ENCODE data around the gene SEMA3E. TPM values are rescaled to one million over a fixed set of nuclear protein-coding genes. Genes with fewer than 3 reads are reported as not detected.

SEMA3E gene
- under 1 TPM in 1 of 2 donors, not detected in 1; under 0.01 TPM for total RNA-seq

GRCh38 chr7:83648464-83649241 is at the start of gene SEMA3E:
Gene SEMA3E (minus strand): TSS chr7:83649139.

Small RNA genes within 50 kb of the gene (small RNA-seq; reads per million reads assigned to genes)
- gene AC079987.1 = 0 reads per million in 2 donors
